K562 (cell line): ENCODE data around the gene CNPPD1. TPM values are rescaled to one million over a fixed set of nuclear protein-coding genes. Genes with fewer than 3 reads are reported as not detected.

Experiments used
- CREB3 ChIP-seq: fragments of 450-650 bp; conservative IDR thresholded peaks from 2 replicates; pipeline ENCODE4 v1.6.1; 2016; ENCODE audit warnings: missing genetic modification characterization, low read depth, mild to moderate bottlenecking, missing compliant biosample characterization, moderate library complexity
- ELF1 ChIP-seq: fragments of 200-800 bp; sonication (Bioruptor generic); IDR thresholded peaks from 2 replicates; pipeline ENCODE4 v1.6.1; 2016; ENCODE audit warnings: missing genetic modification characterization, missing compliant biosample characterization
- FOS ChIP-seq: IDR thresholded peaks from 3 replicates; pipeline ENCODE4 v1.6.1; 2011; ENCODE audit not compliant: insufficient read length; ENCODE audit errors: extremely low read depth
- FOXJ3 ChIP-seq: sonication (generic); formaldehyde crosslinking; IDR thresholded peaks from 2 replicates; pipeline ENCODE4 v1.4.0; 2020; ENCODE audit warnings: mild to moderate bottlenecking, missing genetic modification reagents
- FOXK1 ChIP-seq: sonication (generic); formaldehyde crosslinking; IDR thresholded peaks from 2 replicates; pipeline ENCODE4 v1.8.0; 2022; ENCODE audit warnings: missing genetic modification reagents, mild to moderate bottlenecking, borderline replicate concordance
- PKNOX1 ChIP-seq: fragments of 450-650 bp; IDR thresholded peaks from 2 replicates; pipeline ENCODE4 v1.6.1; 2016
- POLR3A ChIP-seq: IDR thresholded peaks from 2 replicates; pipeline ENCODE4 v1.6.1; 2011; ENCODE audit warnings: borderline replicate concordance, mild to moderate bottlenecking, moderate library complexity; ENCODE audit not compliant: insufficient read length, insufficient read depth; ENCODE audit errors: extremely low read depth
- PREB ChIP-seq: sonication (generic); formaldehyde crosslinking; IDR thresholded peaks from 2 replicates; pipeline ENCODE4 v1.8.1; 2023; ENCODE audit warnings: mild to moderate bottlenecking, missing genetic modification reagents
- RREB1 ChIP-seq: fragments of 250-450 bp; sonication (Bioruptor Pico); IDR thresholded peaks from 2 replicates; pipeline ENCODE4 v1.4.0; 2020
- SRSF7 ChIP-seq: fragments of 200-400 bp; formaldehyde crosslinking; optimal IDR thresholded peaks from 2 replicates; pipeline ENCODE3; 2017; ENCODE audit warnings: mild to moderate bottlenecking, low read depth, low read length
- STAT5A ChIP-seq: IDR thresholded peaks from 2 replicates; pipeline ENCODE4 v1.6.1; 2012; ENCODE audit warnings: low read length, inconsistent platforms, borderline replicate concordance
- ZC3H8 ChIP-seq: fragments of 450-650 bp; IDR thresholded peaks from 2 replicates; pipeline ENCODE4 v1.6.1; 2017
- ZFP30 ChIP-seq: fragments of 250-450 bp; sonication (Bioruptor Pico); IDR thresholded peaks from 2 replicates; pipeline ENCODE4 v1.8.0; 2022; ENCODE audit warnings: moderate library complexity, mild to moderate bottlenecking, inconsistent platforms, borderline replicate concordance
- ZNF324 ChIP-seq: fragments of 250-450 bp; sonication (Bioruptor Pico); IDR thresholded peaks from 2 replicates; pipeline ENCODE4 v1.4.0; 2020; ENCODE audit warnings: mild to moderate bottlenecking
- ZNF780A ChIP-seq: fragments of 250-450 bp; sonication (Bioruptor Pico); IDR thresholded peaks from 2 replicates; pipeline ENCODE4 v1.5.0; 2021; ENCODE audit warnings: mild to moderate bottlenecking
- polyA plus RNA-seq, 8 experiments: library from polyadenylated mRNA; depleted of rRNA in 4 of 8; stranded (reverse) in 5 of 8; unstranded in 3 of 8; fragments of >200 nt; fragmentation: Nextera tagmentation in 2 of 8; fragmentation: Illumina TruSeq in 1 of 8; extraction: Ambion mirVana in 2 of 8; extraction: Trizol in 1 of 8; gene quantifications; 2 replicates each; pipeline versions ENCODE4 v1.2.1 to v1.2.3, GENCODE V29; 2011 to 2014; ENCODE audit warnings: inconsistent platforms in 1 of 8, missing spikeins in 1 of 8
- total RNA-seq, 7 experiments: library from RNA; depleted of rRNA in 6 of 7; stranded (reverse); fragments of >200 nt in 6 of 7; fragmentation: Illumina TruSeq in 2 of 7; extraction: Trizol in 2 of 7; gene quantifications; 2 replicates each; pipeline versions ENCODE4 v1.2.1 to v1.2.3, GENCODE V29; 2011 to 2021; ENCODE audit warnings: low replicate concordance in 1 of 7

Gene CNPPD1
- total and polyA plus RNA-seq, 9 of the 15 experiments (the other 6 are each of a cell fraction or from before 2014, with no cell fraction given) = 9.9 to 53.5 (median 27.0) TPM

DNA sequence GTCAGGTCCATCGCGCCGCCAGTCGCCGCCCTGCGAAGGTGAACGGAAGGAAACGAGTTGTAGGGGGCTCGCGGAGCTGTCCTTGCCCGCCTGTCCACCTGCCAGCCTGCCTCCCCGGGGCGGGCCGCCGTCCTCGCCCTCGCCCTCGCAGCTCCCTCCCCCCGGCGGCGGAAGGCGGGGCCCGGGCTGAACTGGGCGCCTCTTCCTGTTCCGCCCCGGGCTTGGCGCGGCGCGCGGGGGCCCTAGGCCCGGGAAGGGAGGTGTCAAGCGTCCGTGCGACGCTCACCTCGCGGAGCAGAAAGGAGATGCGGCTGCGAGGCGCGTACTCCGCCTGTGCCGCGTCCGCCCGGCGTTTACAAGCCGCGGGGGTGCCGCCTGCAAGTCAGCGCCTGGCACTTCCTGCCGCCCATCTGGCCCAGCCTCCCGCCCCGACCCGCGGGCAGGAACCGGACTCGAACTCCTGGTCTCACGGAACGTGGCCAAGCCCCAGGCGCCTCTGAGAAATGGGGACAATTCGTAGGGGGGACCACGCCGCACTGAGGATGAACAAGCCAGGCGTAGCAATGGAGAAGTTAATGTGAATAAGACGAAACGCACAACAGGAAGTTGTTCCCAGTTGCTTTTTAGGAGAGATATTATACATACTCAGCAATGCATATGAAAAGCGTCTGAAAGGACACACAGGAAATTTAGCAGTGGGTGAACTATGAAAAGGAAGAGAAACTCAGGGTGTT lies at the start of gene CNPPD1 (continued):
- no peak for TF ChIP-seq RREB1 (CRISPR knock-in tag)
- peak; percentile 44; the same call in 1 of the 2 replicates for TF ChIP-seq ZNF324 (CRISPR knock-in tag)
- TF ChIP-seq ELF1 = peak; percentile 86
- no peak for TF ChIP-seq ZC3H8
- TF ChIP-seq PKNOX1 = no peak
- TF ChIP-seq ZFP30 (CRISPR knock-in tag) = no peak
- TF ChIP-seq POLR3A = no peak
- TF ChIP-seq CREB3 (tag) = no peak
- TF ChIP-seq SRSF7 = no peak
- no peak for TF ChIP-seq FOS
- TF ChIP-seq STAT5A = no peak
- TF ChIP-seq PREB (CRISPR knock-in tag) = no peak
- no peak for TF ChIP-seq ZNF780A (CRISPR knock-in tag)
- no peak for TF ChIP-seq FOXK1 (CRISPR knock-in tag)
- no peak for TF ChIP-seq FOXJ3 (CRISPR knock-in tag)
